Measurements from ENCODE around the gene KCNG4. TPM values are rescaled to one million over a fixed set of nuclear protein-coding genes. Genes with fewer than 3 reads are reported as not detected.

The KCNG4 gene
- total RNA-seq, 1 donor from 2014 or later: not detected

GRCh38 chr16:84272740-84273320 lies 33.0 kb upstream of the KCNG4 start:
- H3K9me3 Mint-ChIP-seq (ENCODE audit: unreplicated experiment): peaks cover 8% of the 10 kb centered on the region
- H3K27me3 Mint-ChIP-seq (ENCODE audit: unreplicated experiment): no peaks in the 10 kb centered on the region
- peaks cover 4% of the 10 kb centered on the region for H3K4me1 Mint-ChIP-seq (ENCODE audit: low read depth, unreplicated experiment)
- H3K4me3 Mint-ChIP-seq (ENCODE audit: unreplicated experiment): no peak overlapping the region
- DNase-seq: no peak
- no peak overlapping the region for H3K27ac Mint-ChIP-seq (ENCODE audit: unreplicated experiment)
- H3K36me3 Mint-ChIP-seq (ENCODE audit: unreplicated experiment): no peaks in the 10 kb centered on the region
- no peak for TF ChIP-seq CTCF (IDR thresholded peaks at IDR 0.05; ENCODE audit: partially characterized antibody, unreplicated experiment)

GRCh38 chr16:84271866-84272265 lies 32.1 kb upstream of the KCNG4 start:
- H3K27ac Mint-ChIP-seq (ENCODE audit: unreplicated experiment): no peak overlapping the region
- no peak overlapping the region for H3K4me3 Mint-ChIP-seq (ENCODE audit: unreplicated experiment)
- DNase-seq: no peak
- peaks cover 4% of the 10 kb centered on the region for H3K4me1 Mint-ChIP-seq (ENCODE audit: low read depth, unreplicated experiment)
- peaks cover 8% of the 10 kb centered on the region for H3K9me3 Mint-ChIP-seq (ENCODE audit: unreplicated experiment)
- H3K27me3 Mint-ChIP-seq (ENCODE audit: unreplicated experiment): peaks cover under 1% of the 10 kb centered on the region
- TF ChIP-seq CTCF (IDR thresholded peaks at IDR 0.05; ENCODE audit: partially characterized antibody, unreplicated experiment): no peak
- no peaks in the 10 kb centered on the region for H3K36me3 Mint-ChIP-seq (ENCODE audit: unreplicated experiment)

GRCh38 chr16:84271037-84271436 lies 31.2 kb upstream of the KCNG4 start:
- Mint-ChIP-seq H3K4me3 (ENCODE audit: unreplicated experiment) (no peak overlapping the region), H3K9me3 (ENCODE audit: unreplicated experiment) (peaks cover 8% of the 10 kb centered on the region), H3K27me3 (ENCODE audit: unreplicated experiment) (peaks cover 3% of the 10 kb centered on the region), H3K36me3 (ENCODE audit: unreplicated experiment) (no peaks in the 10 kb centered on the region), H3K4me1 (ENCODE audit: low read depth, unreplicated experiment) (peaks cover 4% of the 10 kb centered on the region), H3K27ac (ENCODE audit: unreplicated experiment) (no peak overlapping the region)
- TF ChIP-seq CTCF (IDR thresholded peaks at IDR 0.05; ENCODE audit: partially characterized antibody, unreplicated experiment): no peak
- DNase-seq: no peak

- no peak for TF ChIP-seq CTCF (IDR thresholded peaks at IDR 0.05; ENCODE audit: partially characterized antibody, unreplicated experiment)
- H3K27me3 Mint-ChIP-seq (ENCODE audit: unreplicated experiment): peaks cover 3% of the 10 kb centered on the region
- H3K36me3 Mint-ChIP-seq (ENCODE audit: unreplicated experiment): no peaks in the 10 kb centered on the region
- peak overlapping the region; percentile 46 for H3K27ac Mint-ChIP-seq (ENCODE audit: unreplicated experiment)
- no peak for DNase-seq
- peak overlapping the region; percentile 36 for H3K4me3 Mint-ChIP-seq (ENCODE audit: unreplicated experiment)
- H3K9me3 Mint-ChIP-seq (ENCODE audit: unreplicated experiment): peaks cover 8% of the 10 kb centered on the region
- H3K4me1 Mint-ChIP-seq (ENCODE audit: low read depth, unreplicated experiment): peaks cover 4% of the 10 kb centered on the region
Measured at GRCh38 chr16:84270531-84270930, 30.7 kb upstream of the KCNG4 start.

- peaks cover 4% of the 10 kb centered on the region for H3K4me1 Mint-ChIP-seq (ENCODE audit: low read depth, unreplicated experiment)
- peaks cover 8% of the 10 kb centered on the region for H3K9me3 Mint-ChIP-seq (ENCODE audit: unreplicated experiment)
- peak overlapping the region; percentile 14 for H3K27ac Mint-ChIP-seq (ENCODE audit: unreplicated experiment)
- TF ChIP-seq CTCF (IDR thresholded peaks at IDR 0.05; ENCODE audit: partially characterized antibody, unreplicated experiment): no peak
- no peaks in the 10 kb centered on the region for H3K36me3 Mint-ChIP-seq (ENCODE audit: unreplicated experiment)
- peak; percentile 36 for DNase-seq
- H3K27me3 Mint-ChIP-seq (ENCODE audit: unreplicated experiment): peaks cover 3% of the 10 kb centered on the region
- H3K4me3 Mint-ChIP-seq (ENCODE audit: unreplicated experiment): no peak overlapping the region
Measured at GRCh38 chr16:84270071-84270470, 30.3 kb upstream of the KCNG4 start.

Data from glutamatergic neuron (in vitro differentiated cells).